HG03354 (cell line): ENCODE measurements around the gene SPHK2.

Source experiments
- ATAC-seq: cut with Tn5 transposase; IDR thresholded peaks from one replicate; pipeline ENCODE4 v1.9.1; 2021; ENCODE audit warnings: mild to moderate bottlenecking; ENCODE audit not compliant: unreplicated experiment, poor library complexity, severe bottlenecking

Gene SPHK2

GRCh38 chr19:48603449-48603848 is 15.9 kb upstream of the SPHK2 start:
- ATAC-seq, result no peak

DNA sequence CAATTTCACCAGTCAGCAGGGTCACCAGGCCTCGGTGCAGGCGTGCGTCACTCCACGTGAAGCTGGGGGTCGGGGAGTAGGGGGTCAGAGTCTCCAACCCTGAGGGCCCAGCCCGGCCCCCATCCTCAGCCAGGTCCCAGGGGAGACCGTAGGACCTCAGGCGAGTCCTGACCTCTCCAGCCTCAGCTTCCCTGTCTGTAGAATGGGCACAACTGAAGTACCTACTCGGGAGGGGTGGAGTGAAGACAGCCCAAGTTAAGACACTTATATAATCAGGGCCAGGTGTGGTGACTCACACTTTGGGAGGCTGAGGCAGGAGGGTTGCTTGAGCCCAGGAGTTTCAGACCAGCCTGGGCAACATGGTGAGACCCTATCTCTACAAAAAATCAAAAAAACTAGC is 15.5 kb upstream of the SPHK2 start:
- ATAC-seq, result no peak

- no peak for ATAC-seq
Measured at GRCh38 chr19:48606463-48607358, 12.6 kb upstream of the SPHK2 start, which contains the start of gene SPACA4. Gene SPACA4, plus strand, starts transcription at chr19:48606742. Its CDS starts 237 bp downstream, at chr19:48606979.

DNA sequence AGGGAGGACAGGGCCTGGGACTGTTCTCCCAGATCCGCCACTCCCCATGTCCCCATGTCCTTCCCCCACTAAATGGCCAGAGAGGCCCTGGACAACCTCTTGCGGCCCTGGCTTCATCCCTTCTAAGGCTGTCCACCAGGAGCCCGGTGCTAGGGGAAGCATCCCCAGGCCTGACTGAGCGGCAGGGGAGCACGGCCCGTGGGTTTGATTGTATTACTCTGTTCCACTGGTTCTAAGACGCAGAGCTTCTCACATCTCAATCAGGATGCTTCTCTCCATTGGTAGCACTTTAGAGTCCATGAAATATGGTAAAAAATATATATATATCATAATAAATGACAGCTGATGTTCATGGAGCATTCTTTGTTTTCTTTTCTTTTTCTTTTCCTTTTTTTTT is 11.9 kb upstream of the SPHK2 start:
- ATAC-seq, result no peak

DNA sequence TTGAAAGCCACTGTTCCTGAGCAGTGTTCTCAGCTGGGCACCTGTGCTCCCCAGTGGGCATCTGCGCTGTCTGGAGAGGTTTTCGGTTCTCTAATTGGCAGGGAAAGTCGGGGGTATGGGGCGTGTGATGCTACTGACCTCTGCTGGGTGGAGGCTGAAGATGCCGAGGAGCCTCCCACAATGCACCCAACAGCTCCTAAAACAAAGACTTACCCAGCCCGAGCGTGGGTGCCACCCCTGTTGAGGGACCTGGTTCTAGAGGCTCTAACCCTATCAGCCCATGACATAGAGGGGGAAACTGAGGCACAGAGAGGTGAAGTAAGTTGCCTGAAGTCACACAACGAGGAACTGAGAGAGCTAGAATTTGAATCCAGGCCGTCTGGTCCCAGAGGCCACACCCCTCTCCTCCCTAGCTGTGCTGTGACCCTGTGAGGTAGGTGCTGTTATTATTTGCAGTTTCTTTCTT is 10.5 kb upstream of the SPHK2 start:
- no peak for ATAC-seq

- ATAC-seq, result no peak
Measured at GRCh38 chr19:48609571-48610108, 9.7 kb upstream of the SPHK2 start.

DNA sequence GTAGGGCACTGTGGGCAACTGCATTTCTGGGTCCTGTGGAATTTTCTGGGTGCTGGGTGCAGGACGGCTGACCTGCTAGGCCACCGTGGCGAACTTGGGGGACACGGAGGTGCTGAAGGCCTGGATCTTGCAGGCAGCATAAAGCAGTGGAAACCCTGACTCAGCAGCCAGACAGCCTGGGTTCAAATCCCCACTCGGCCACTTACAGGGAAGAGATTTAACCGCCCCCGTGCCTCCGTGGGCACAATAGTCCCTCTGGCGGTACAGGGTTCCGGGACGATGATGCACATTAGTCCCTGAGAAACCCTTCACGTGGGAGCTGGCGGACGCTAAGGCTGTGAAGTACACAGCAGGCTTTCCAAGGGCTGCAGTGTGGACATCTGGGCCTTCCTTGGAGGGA is 7.4 kb upstream of the SPHK2 start:
- no peak for ATAC-seq

- no peak for ATAC-seq
Measured at GRCh38 chr19:48613024-48613851, 6.1 kb upstream of the SPHK2 start.

DNA sequence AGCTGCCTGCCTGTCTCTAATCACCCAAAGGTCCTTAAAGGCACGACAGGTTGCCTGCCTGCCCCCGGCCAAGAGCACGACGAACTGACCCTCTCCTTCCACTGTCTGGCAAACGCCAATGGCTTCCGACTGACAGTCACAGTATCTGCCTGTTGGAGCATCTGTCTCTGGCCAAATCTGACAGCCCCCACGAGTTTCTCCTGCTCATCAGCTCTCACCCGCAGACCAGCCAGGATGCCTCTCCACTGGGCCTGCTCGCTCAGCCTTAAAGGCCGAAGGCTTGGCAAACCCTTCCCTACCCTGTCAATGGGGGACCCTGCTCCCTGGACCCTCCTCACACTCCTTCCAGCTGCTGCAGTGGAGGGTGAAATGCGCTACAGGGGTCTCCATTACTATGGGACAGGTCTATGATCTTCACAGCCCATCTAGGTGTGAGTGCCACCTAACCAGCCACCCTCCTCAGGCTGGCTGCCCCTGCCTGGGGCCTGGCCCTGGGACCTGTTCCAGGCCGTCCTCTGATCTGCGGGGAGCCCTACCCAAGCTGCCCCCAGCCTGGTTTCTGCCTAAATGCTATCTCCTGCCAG is 5.4 kb upstream of the SPHK2 start:
- ATAC-seq, result no peak

DNA sequence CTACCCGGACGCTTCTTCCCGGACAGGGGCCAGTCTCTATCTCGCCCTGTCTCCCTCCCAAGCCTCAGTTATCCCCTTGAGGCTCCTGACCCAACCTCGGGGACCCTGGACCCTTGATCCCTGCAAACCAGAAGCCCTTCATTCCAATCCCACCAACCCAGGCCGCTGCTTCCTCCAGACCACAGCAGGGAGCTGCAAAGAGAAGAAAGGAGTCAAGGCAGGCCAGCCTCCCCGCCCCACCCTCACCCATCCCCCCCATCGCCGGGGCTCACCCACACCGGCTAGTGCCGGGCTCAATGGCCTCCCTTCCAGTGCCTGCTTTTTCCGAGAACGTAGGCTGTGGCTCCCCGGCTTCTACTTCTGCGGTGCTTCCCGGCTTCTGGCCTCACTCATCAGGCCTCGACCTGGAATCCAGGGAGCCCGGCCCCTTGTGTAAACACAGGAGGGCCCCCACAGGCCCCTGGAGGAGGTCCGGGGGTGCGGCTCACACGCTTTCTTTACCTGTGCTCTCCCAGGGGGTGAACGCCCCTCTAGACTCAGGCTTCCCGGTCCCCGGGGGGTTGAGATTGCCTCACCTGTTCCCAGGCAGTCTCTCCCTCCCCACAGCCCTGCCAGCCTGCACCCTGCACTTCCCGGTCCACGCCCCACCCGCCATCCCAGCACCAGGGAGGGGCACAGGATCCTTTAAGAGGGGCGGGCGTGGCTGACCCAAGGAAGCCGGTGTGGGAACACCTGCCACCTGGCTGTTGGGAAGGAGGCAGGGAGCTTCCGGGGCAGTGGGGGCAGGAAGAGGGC is 4.7 kb upstream of the SPHK2 start, which contains the start of gene FAM83E:
FAM83E (minus strand) TSS at position 641 of the 795 bp plus-strand sequence. CDS start 1,704 bp downstream, outside the sequence.
- ATAC-seq, result no peak

- no peak for ATAC-seq
Measured at GRCh38 chr19:48615231-48616040, 3.9 kb upstream of the SPHK2 start.

- no peak for ATAC-seq
Measured at GRCh38 chr19:48616041-48616436, 3.3 kb upstream of the SPHK2 start.

DNA sequence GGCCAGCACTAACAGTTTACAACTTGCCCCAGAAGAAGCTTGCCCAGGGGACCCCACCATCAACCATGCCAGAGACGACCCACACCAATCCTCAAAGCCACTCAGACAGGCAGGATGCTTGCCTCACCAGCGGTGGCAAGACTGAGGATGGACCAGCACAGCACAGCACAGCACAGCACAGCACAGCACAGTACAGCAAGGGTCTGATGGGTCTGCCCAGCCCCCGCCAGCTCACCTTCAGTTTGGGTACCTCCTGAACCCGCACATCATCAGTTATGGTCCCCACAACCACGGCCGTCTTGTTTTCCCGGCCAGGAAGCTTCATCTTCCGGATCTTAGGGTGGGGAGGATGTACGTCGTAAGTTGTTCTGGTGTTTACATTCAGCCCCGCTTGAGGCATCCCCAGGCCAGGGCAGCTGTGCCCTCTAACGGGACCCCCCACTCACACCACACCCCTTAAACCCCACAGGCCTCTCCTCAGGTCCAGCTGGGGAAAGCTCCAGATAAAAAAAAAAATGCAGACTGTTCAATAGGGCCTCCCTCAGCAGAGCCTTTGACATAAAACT is 2.7 kb upstream of the SPHK2 start:
- ATAC-seq, result no peak

GRCh38 chr19:48617146-48617937 is 2.0 kb upstream of the SPHK2 start:
- no peak for ATAC-seq

DNA sequence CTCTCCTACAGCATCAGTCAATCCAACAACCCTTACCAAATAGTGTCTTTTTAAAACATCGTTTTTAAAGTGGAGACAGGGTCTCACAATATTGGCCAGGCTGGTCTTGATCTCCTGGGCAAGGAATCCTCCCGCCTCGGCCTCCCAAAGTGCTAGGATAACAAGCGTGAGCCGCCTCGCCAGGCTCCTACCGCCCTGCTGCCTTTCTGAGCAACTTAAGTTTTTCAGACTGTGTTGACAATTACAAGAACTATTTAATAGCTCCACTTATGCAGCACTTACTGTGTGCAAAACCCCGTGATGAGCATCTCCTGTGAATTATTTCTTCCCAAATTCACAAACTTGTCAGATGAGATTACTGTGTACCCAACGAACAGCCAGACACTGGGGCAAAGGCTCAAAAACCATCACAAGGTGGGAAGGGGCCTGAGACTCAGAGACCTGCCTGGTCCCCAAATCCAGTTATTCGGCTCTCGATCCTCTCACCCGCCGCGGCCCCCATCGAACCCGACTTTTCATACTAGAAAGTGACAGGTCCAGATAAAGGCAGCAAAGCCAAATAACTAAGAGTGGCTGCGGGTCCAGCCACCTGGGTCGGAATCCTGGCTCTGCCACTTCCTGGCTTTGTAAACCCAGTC is 909 bp upstream of the SPHK2 start:
- no peak for ATAC-seq

DNA sequence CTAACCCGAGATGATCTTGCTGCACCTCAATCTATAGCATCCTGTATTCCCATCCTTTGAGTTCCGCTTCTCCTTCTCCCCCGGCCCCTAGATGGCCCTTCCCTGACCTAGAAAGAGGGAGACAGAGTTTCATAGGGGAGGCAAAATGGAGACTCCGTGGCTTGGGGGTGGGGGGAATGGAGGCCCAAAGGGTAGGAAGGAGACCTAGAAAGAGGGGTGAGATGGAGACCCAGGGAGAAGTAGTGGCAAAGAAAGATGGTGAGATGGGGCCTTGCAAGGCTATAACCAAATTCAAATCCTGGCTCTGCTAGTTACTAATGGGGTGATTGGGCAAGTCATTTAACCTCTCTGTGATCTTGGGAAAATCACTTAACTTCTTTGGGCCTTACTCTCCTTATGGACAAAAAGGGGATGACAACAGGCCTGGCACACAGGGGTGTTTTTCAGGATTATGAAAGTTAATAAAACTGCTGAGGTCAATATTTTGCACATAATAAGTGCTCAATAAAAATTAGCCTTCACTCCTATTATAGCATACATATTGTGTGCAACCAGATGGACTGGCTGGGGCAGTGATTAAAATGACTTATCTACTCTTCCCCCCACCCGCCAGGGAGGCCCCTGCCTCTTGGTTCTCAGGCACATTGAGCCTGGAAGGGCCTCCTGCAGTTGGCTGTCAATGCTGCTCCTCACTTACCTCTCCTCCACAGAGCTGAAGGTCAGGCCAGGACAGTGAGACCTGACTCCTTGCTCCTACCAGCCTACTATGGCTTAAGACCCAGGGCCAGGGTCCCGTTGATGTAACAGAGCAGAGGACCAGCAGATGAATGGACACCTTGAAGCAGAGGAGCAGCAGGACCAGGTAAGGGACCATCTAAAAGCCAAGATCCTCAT is 633 bp downstream of the SPHK2 start:
- no peak for ATAC-seq
